Tibial nerve (tissue), 4 donors: ENCODE results near the gene PEDS1.
"Not testable (repeated sequence)": the region's sequence is repeated elsewhere in the genome, so short reads cannot be mapped to it uniquely, and the experiment has no call there.

ENCODE experiments used
- EP300 ChIP-seq, 2 donors: sonication (generic); formaldehyde crosslinking; IDR thresholded peaks; one replicate each; pipeline ENCODE4 v1.6.1; 2017; ENCODE audit warnings: antibody characterized with exemption in 2 of 2, mild to moderate bottlenecking in 1 of 2
- POLR2A ChIP-seq, 2 donors: fragments of 450-650 bp; IDR thresholded peaks; one replicate each; pipeline ENCODE4 v1.6.1; 2017; ENCODE audit warnings: antibody characterized with exemption in 2 of 2, mild to moderate bottlenecking in 2 of 2, moderate library complexity in 2 of 2
- TF ChIP-seq, protein P1 (sequence below), 5 experiments: fragments of 200-600 bp in 3 of 5; fragments of 450-650 bp in 2 of 5; sonication (generic) in 3 of 5; IDR thresholded peaks; one replicate each; pipeline ENCODE4 v1.5.1; 2016 to 2019; ENCODE audit warnings: antibody characterized with exemption in 5 of 5, mild to moderate bottlenecking in 3 of 5, moderate library complexity in 2 of 5

DNA sequence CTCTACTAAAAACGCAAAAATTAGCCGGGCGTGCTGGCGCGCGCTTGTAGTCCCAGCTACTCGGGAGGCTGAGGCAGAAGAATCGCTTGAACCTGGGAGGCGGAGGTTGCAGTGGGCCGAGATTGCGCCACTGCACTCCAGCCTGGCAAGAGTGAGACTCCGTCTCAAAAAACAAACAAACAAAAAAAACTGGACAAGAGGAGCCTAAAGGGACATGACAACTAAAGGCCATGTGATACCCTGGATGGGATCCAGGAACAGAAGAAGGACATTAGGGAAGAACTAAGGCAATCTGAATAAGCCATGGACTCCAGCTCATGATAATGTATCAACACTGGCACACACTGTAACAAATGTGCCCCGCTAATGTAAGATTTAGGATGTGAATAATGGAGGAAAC lies 15.8 kb downstream of the PEDS1 start:
- TF ChIP-seq POLR2A (IDR thresholded peaks at IDR 0.05) = not testable (repeated sequence)
- TF ChIP-seq, protein P1, sequence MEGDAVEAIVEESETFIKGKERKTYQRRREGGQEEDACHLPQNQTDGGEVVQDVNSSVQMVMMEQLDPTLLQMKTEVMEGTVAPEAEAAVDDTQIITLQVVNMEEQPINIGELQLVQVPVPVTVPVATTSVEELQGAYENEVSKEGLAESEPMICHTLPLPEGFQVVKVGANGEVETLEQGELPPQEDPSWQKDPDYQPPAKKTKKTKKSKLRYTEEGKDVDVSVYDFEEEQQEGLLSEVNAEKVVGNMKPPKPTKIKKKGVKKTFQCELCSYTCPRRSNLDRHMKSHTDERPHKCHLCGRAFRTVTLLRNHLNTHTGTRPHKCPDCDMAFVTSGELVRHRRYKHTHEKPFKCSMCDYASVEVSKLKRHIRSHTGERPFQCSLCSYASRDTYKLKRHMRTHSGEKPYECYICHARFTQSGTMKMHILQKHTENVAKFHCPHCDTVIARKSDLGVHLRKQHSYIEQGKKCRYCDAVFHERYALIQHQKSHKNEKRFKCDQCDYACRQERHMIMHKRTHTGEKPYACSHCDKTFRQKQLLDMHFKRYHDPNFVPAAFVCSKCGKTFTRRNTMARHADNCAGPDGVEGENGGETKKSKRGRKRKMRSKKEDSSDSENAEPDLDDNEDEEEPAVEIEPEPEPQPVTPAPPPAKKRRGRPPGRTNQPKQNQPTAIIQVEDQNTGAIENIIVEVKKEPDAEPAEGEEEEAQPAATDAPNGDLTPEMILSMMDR (IDR thresholded peaks at IDR 0.05) = not testable (repeated sequence)
- peak in 1 of 2 donors; percentile 76 for TF ChIP-seq EP300 (IDR thresholded peaks at IDR 0.05)
